Medulla oblongata (tissue), 1 donor: ENCODE data around the gene WNK1.
"Not testable (repeated sequence)": the region's sequence is repeated elsewhere in the genome, so short reads cannot be mapped to it uniquely, and the experiment has no call there.

Source experiments
- DNase-seq: peaks from one replicate; pipeline ENCODE4 v3.0.0-alpha.2; 2015; ENCODE audit errors: extremely low spot score

The WNK1 gene

DNA sequence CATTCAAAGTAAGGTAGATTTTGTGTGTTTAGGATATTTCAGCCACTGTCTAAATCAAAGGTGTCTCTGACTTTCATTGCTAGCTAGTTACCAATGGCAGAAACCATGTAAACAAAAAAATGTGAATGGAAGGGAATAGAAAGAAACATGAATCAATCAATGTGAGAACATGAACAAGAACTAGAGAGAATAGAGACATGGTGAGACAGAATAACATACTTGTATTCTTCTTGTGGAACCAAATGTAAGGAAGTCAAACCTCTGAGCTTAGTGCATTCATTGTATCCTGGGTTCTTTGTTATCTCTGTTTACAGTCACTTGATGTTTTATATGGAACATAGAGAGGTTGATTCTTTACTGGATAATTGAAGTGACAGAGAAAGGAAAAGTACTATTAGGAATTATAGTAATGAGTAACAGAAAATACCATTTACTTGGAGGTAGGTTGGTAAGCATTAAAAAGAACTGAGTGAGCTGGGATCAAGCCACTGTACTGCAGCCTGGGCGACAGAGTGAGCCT, 2.6 kb upstream of the WNK1 start:
- peak; percentile 37 for DNase-seq

DNA sequence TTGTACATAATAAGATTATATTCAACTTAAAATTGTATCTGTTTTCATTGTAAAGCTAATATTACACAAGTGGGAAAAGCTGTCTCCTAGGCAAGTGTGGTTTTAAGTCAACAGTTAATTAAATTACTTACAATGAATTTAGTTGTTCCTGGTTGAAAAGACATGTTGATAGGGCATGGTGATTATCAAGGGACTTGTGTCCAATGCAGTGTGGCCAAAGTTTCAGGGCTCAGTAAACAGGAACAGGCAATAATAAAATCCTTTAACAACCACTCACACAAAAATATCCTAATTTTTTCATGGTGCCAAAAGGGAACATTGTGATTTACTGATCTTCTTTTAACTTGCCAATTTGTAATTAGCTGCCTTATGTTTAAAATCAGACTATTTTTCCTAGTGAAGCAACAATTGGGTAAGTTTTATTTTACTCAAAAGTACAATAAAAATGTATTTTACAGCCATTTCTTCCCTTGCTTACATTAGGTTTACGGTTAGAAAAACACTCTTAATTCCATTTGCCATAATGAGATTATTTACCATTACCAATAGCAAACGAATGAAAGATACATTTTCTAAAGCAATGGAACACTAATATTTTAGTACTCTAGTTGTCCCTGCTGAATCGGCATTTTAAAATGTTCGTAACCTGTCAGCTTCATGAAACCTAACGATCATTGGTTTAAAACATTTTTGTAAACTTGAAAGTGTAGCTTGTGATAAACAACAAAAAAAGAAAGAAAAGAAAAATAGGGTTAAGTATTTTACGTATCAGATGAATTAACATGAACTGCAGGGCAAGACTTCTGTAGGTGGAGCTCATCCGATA, 1.8 kb upstream of the WNK1 start:
- DNase-seq, result peak; percentile 42

DNA sequence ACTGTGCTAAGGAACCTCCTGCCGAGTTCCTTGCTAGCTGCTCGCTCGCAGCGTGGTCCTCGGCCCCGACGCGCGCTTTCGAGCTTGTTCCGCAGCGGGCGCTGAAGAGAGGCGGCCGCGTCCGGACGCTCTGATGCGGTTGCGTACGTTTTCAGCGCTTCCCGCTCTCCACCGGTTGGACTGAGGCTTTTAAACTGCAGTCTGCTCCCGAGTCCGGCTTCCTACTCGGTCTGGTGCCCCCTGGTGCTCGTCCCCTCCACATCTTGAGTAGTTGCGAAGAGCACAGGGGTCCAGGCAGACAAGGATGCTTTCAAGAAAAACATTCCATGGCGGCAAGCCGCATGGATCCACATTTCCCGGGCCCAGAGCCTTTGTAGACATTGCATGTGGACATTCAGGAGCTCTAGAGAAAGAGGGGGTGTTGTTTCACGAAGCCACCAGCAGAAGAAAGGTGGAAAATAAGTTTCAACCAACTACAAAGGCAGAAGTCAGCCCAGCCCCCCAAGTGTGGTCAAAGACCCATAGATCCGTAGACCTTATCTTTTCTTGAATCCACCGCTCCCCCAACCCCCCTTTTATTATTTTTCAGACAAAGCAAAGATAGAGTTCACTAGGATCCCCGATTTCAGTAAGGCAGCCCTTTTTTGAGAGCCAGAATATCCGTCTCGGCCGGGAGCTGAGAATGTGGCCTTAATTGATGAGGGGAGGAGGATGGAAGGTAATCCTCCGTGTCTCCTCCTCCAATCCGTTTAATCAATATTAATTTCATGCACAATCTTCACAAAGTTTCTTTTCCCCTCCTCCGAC, 984 bp upstream of the WNK1 start:
- DNase-seq, result peak; percentile 96

DNA sequence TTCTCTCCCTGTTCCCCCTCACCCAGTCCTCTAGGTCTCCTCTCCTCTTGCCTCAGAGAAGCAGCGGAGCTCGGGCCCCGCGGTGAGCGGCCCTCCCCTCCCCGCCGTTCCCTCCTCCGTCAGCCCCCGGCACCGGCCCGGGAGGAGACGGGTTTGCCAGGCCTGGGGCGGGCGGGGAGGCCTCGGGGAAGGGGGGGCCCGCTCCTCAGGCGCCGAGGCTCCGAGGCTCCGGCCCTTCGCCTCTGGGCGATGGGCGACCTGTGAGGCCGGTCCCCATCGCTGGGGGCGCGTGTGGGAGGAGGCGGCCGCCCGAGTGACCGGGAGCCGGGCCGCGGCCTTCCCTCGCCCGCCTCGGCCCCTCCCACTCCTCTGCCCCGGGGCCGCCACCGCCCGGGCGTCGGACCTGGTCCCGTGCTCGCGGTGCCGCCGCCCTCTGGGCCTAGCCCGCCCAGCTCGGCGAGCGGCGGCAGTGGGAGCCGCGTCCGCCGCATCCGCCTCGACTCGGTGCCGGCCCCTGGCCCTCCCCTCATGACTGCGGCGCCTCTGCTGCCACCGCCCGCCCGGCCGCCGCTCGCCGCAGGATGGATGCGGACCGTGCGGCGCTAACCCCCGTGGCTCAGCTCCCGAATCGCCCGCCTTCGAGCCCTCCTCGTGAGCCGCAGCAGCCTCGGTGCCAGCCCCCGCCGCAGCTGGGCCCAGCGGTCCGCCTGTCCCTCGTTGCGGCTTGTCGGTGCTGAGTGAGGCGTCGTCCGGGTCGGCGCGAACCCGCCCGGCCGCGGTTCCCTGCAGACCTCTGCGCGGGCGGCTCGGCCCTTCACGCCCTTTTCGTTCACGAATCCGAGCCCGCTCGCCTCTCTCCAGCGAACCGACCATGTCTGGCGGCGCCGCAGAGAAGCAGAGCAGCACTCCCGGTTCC, 574 bp downstream of the WNK1 start:
- DNase-seq, result no peak

DNA sequence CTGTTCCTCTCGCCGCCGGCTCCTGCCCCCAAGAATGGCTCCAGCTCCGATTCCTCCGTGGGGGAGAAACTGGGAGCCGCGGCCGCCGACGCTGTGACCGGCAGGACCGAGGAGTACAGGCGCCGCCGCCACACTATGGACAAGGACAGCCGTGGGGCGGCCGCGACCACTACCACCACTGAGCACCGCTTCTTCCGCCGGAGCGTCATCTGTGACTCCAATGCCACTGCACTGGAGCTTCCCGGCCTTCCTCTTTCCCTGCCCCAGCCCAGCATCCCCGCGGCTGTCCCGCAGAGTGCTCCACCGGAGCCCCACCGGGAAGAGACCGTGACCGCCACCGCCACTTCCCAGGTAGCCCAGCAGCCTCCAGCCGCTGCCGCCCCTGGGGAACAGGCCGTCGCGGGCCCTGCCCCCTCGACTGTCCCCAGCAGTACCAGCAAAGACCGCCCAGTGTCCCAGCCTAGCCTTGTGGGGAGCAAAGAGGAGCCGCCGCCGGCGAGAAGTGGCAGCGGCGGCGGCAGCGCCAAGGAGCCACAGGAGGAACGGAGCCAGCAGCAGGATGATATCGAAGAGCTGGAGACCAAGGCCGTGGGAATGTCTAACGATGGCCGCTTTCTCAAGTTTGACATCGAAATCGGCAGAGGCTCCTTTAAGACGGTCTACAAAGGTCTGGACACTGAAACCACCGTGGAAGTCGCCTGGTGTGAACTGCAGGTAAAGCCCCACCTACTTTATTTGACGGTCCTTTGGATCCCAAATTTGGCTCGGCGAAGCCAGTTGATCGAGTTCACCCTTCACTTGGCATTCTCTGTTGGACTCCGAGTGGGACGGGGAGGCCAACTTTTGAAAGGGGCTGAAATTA, 1.5 kb downstream of the WNK1 start:
- peak; percentile 67 for DNase-seq

DNA sequence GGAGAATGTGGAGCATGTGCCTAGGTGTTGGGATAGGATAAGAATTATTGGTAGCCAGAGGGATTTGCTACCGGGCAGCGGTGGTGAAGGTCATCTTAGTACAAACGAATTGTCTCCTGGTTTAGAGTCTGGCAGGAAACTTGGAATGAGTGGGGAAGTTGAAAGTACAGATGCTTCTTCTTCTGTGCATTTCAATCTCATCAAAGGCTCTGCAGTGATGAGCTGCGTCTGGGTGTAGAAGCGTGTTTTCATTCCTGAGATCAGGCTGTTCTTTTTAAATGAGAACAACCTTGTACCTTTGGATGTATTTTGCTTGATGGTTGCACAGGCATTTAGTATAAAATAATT, 2.1 kb downstream of the WNK1 start:
- no peak for DNase-seq

DNA sequence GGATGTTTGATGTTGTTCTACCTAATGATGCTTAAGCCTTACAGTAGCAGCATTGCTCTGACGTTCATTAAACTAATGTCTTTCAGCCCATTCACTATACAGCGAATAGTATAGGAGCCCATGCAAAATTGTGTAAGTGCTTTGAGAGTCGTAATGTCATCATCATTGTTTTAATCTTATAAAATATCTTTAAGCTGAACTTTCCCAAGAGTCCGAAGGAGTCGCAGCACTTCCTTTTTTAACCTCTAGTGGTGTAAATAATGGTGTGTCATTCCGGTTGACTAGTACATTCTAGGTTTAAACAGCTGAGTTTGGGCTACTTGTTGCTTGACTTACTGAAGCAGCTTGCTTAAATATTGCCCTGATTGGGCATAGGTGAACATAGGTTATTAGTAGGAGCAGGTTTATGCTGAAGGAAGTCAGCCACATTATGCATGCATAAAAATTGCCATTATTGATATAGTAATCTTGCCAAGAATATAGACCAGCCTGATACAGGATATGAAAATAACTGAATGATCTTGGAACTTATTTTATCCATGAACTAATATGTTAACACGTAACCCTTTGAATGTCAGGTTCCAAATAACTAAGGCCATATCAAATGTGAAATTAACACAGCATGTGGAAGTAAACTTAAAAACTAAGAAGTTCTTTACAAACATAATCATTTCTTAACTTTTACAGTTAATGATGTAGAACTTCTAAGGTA, 2.6 kb downstream of the WNK1 start:
- peak; percentile 69 for DNase-seq

DNA sequence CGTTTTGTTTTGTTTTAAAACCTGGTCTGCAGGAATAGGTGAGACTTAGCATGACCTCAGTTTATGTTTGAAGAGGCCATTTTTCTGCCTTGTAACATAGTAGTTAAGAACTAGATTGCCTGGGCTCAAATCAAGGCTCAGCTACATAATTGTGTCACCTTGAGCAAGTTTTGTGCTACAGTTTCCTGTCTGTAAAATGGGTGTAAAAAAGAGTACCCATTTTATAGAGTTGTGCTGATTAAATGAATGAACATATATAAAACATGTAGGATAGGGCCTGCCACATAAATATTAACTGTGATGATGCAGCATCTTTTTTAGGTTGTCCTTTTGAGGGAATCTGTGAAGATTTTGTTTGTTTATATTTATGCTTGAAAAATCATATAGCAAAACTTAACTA, 7.2 kb downstream of the WNK1 start:
- DNase-seq, result no peak

DNA sequence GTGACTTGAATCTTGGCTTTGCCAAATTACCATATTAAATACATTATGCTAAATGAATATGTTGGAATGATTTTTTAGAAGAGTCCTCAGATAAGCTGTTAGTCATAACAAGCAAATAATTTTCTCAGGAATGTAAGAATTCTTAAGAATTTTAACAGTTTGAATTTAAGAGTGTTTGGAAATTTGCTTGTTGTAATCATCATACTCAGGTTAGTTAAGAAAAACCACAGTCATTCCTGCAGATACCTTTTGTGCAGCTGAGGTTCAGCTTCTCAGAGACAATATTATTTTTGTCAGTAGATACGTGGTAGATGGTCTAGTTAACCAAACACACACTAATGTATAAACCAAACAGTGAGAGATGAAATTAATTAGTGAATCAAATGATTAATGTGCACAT, 8.9 kb downstream of the WNK1 start:
- DNase-seq, result no peak

DNA sequence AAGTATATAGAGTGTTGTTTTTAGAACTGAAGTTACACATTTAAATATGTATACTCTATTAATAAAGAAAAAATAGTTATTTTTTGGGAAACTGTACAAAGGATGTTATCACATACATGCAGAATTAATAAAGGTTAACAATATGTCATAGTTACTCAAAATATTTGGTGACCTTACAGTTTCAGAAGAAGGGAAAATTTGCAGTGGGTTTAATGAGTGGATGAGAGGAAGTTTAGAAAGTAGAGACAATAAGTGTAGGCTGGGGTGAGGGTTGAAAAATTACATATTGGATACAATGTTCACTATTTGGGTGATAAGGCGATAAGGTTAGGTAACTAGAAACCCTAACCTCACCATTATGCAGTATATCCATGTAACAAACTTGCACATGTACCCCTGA, 13.5 kb downstream of the WNK1 start:
- DNase-seq, result no peak

DNA sequence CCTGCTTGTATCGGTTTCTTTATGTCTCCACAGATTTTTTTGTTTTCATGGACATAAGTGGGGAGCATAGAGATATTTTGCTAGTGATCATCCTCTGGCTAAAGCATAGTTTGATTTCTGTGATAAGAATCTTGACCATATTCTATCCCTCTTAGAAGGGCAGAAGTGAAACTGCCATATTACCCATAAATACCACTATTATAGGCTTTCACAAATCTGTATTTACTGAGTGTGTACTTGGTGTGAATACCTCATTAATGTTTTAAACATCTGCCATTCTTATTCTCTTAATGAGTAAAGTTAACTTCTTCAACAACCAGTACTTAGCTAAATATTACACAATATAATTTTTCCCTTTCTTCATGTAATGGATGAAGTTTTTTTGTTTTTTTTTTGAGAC, 16.1 kb downstream of the WNK1 start:
- no peak for DNase-seq

DNA sequence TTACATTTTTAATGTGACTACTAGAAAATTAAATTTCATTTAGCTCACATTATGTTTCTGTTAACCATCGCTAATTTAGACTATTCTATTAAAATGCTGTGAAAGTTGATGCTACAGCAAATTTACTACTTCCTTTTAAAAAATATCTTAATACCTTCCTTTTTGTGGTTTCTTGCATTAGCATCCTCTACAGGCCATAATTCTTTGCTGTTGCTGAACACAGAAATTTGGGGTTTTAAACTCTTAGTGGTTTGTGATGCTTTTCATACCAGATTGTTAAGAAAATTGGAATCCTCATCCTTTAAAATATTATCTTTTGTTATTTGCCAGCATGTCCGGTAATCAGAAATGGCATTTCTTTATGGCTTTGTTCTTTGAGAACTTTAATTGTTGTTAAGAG, 18.1 kb downstream of the WNK1 start:
- DNase-seq, result no peak

DNA sequence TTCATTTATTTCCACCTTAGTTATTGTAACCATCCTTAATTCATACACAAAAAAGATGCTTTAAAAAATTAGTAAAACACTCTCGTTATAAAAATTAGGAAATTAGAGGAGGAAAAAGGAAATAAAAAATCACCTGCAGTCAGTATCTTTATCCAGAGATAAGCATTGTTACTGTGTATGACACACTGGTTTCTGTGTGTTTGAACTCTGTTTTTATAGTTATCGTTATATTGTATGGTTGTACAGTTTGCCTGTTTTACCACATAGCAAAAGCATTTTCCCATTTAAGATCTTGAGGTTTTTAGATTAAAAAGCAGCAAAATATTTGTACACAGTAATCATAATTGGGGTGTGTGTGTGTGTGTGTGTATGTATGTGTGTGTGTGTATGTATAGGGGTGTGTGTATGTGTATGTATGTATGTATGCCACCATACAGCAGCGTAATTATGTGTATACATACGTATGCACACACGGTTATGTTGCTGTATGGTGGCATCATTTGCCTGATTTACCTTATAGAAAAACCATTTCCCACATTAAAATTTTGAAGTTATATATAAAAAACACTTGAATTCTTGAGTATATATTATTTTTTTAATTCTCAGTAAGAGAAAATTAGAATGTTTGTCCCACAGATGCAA, 19.8 kb downstream of the WNK1 start:
- no peak for DNase-seq

DNA sequence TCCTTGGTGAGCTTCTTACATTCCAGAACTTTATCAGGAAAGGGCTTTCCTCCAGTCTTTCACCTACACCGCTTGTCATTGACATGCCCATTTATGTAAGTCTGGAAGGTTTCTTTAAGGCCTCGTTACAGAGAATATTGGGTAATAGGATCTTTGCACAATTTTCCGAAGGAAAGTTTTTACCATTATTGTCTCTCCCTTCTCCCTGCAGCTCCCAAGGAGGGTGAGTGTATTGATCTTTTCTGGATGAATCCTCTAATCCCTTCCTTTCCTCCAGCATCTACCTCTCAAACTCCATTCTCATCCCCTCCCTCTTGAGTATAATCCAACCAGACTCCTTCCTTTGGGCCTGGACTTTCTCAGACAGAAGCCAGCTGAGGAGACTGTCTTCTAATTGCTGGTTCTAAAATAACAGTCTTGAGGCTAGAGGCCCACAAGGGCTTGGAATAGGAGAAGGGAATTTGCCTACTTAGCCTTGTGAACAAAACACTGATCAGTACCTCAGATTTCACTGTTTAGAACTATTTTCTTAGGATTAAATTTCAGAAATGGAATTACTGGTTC, 21.8 kb downstream of the WNK1 start:
- no peak for DNase-seq

DNA sequence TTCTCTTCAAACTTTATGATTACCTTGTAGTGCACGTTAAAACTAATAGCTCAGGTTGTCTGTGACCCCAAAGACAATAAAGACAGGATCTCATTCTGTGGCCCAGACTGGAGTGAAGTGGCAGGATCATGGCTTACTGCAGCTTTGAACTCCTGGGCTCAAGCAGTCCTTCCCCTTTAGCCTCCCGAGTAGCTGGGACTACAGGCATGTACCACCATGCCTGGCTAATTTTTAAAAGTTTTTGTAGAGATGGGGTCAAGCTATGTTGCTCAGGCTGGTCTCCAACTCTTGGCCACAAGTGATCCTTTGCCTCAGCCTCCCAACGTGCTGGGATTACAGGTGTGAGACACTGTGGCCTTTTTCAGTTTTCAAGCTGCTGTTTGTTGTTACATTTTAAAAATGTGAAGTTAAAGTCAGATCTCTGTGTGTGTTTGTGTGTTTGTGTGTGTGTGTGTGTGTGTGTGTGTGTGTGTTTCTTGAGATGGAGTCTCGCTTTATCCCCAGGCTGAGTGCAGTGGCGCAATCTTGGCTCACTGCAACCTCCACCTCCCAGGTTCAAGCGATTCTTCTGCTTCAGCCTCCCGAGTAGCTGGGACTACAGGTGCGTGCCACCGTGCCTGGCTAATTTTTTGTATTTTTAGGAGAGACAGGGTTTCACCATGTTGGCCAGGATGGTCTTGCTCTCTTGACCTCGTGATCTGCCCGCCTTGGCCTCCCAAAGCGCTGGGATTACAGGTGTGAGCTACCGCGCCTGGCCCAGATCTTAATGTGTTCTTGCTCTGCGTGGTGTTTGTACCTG, 23.8 kb downstream of the WNK1 start:
- not testable (repeated sequence) for DNase-seq

DNA sequence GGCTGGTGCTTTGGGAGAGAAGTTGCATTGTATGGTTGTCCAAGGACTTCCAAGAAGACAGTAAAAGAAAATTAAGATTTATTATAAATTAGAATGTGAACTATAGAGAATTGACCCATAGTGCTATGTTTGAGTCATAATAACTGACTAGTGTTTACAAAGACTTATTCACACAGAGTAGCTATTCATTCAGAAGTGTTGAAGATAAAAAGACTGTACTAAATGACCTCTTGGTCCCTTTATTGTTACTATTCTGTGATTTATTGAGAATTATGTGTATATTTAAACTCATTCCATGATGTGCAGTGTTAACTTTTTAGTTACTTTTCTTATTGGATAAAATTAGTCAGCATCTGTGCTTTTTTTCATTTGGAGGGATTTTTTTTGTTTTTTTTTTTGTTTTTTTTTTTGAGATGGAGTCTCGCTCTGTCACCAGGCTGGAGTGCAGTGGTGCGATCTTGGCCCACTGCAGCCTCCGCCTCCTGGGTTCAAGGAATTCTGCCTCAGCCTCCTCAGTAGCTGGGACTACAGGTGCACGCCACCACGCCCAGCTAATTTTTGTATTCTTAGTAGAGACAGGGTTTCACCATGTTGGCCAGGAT, 24.5 kb downstream of the WNK1 start:
- DNase-seq, result not testable (repeated sequence)

DNA sequence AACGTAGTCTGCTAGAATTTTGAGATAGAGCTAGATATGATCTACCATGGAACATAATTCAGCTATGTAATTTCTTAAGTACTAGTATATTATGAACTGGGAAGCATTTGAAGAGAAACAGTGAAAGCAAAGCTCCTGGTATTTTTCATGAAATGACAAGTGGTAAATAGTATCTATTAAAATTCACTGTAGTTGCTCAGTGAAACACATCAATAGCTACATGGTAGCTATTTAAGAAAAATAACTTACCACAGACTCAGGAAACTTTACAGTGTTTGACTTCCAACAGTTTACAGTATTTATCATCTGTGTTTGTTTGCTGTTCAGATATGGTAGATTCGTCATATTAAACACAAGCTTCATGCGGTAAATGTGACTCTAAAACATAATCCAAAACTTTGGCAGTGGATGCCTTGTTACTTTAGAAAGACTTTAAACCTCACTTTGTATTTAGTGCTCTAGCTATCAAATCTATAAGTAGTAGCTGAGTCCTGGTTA, 25.2 kb downstream of the WNK1 start:
- no peak for DNase-seq

DNA sequence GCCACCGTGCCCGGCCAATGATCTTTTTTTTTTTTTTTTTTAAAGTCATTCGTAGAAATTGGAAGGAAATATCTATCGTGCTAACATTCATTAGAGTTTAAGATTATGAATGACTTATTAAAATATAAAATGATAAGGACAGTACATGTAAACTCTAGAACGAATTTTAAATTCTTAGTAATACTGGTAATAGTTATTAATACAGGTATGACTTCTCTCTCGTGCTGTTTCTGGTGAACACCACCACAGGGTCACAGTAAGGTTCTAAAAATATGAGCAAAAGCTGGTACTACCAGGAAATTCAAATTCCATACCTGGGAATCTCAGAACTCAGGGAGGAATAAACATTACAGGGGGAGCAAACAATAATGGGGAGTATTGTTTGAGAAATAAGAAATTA, 26.2 kb downstream of the WNK1 start:
- DNase-seq, result no peak
